Nephron (organoid): ENCODE results near the gene MTARC2.

Experiments used
- H3K27ac Mint-ChIP-seq, 3 experiments: 2 replicates each; pipeline ENCODE4 v1.8.0; 2020; ENCODE audit warnings: mixed read lengths in 3 of 3, mild to moderate bottlenecking in 2 of 3, moderate library complexity in 1 of 3
- H3K27me3 Mint-ChIP-seq: 2 replicates; pipeline ENCODE4 v1.8.0; 2021; ENCODE audit warnings: low read depth, mild to moderate bottlenecking, moderate library complexity, mixed read lengths
- H3K36me3 Mint-ChIP-seq: 2 replicates; pipeline ENCODE4 v1.8.0; 2020; ENCODE audit warnings: low read depth, mixed read lengths
- H3K4me1 Mint-ChIP-seq: 2 replicates; pipeline ENCODE4 v1.8.0; 2020; ENCODE audit warnings: mixed read lengths
- H3K4me3 Mint-ChIP-seq, 3 experiments: 2 replicates each; pipeline ENCODE4 v1.8.0; 2020; ENCODE audit warnings: mild to moderate bottlenecking in 3 of 3, mixed read lengths in 3 of 3, moderate library complexity in 2 of 3
- H3K9me3 Mint-ChIP-seq: 2 replicates; pipeline ENCODE4 v1.8.0; 2020; ENCODE audit warnings: mixed read lengths
- TF ChIP-seq, protein P1 (sequence below), 3 experiments: fragments of 200-600 bp; sonication (generic); IDR thresholded peaks; one replicate each; pipeline ENCODE4 v1.5.0; 2021; ENCODE audit warnings: antibody characterized with exemption in 3 of 3; ENCODE audit not compliant: unreplicated experiment in 3 of 3

MTARC2 gene

DNA sequence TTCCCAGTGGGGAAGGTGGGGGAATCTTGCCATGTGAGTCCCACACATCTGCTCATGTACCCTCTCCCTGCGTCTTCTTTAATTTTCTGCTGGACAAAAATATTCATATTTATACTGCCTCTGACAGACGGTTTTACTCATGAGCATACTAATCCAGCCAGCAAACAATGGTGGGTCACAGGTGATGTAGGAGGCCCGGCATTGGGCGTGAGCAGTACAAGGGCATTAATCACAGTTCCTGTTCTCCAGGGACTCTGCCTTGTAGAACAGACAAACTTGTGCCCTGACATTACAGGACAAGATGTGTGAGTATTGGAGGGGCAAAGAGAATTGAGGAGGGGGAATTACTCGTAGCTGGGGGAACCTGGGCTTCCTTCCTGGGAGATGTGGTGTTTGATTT, 63.6 kb downstream of the MTARC2 start:
- H3K4me3 Mint-ChIP-seq, result no peak overlapping the region
- H3K4me1 Mint-ChIP-seq, result peaks cover 30% of the 10 kb centered on the region
- TF ChIP-seq, protein P1, sequence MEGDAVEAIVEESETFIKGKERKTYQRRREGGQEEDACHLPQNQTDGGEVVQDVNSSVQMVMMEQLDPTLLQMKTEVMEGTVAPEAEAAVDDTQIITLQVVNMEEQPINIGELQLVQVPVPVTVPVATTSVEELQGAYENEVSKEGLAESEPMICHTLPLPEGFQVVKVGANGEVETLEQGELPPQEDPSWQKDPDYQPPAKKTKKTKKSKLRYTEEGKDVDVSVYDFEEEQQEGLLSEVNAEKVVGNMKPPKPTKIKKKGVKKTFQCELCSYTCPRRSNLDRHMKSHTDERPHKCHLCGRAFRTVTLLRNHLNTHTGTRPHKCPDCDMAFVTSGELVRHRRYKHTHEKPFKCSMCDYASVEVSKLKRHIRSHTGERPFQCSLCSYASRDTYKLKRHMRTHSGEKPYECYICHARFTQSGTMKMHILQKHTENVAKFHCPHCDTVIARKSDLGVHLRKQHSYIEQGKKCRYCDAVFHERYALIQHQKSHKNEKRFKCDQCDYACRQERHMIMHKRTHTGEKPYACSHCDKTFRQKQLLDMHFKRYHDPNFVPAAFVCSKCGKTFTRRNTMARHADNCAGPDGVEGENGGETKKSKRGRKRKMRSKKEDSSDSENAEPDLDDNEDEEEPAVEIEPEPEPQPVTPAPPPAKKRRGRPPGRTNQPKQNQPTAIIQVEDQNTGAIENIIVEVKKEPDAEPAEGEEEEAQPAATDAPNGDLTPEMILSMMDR (IDR thresholded peaks at IDR 0.05; ENCODE audit: unreplicated experiment in 3 of 3), result no peak
- no peak overlapping the region for H3K27ac Mint-ChIP-seq
- H3K27me3 Mint-ChIP-seq, result peaks cover 38% of the 10 kb centered on the region
- no peaks in the 10 kb centered on the region for H3K9me3 Mint-ChIP-seq
- peaks cover 14% of the 10 kb centered on the region for H3K36me3 Mint-ChIP-seq

- Mint-ChIP-seq H3K4me3 (no peak overlapping the region), H3K4me1 (peaks cover 30% of the 10 kb centered on the region), H3K9me3 (no peaks in the 10 kb centered on the region), H3K36me3 (peaks cover 14% of the 10 kb centered on the region), H3K27ac (no peak overlapping the region), H3K27me3 (peaks cover 37% of the 10 kb centered on the region)
- TF ChIP-seq, protein P1 (IDR thresholded peaks at IDR 0.05; ENCODE audit: unreplicated experiment in 3 of 3), result no peak
Measured at GRCh38 chr1:220812308-220812707, 64.2 kb downstream of the MTARC2 start.

DNA sequence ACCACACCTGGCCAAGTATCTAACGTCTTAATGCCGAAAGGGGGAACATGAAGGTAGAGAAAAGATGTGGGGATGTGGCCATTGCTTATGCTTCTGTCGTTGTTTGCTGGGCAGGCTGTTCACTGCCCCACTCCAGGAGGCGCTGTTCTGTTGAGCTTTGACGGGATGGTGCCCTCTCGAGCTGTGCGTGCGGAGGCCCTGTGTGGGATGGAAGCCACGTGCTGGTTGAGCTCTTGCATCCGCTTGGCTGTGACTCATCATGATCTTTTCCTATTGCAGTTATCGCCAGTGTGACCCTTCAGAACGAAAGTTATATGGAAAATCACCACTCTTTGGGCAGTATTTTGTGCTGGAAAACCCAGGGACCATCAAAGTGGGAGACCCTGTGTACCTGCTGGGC, 64.9 kb downstream of the MTARC2 start:
- H3K4me3 Mint-ChIP-seq, result no peak overlapping the region
- H3K27ac Mint-ChIP-seq, result no peak overlapping the region
- peaks cover 34% of the 10 kb centered on the region for H3K27me3 Mint-ChIP-seq
- no peaks in the 10 kb centered on the region for H3K9me3 Mint-ChIP-seq
- TF ChIP-seq, protein P1 (IDR thresholded peaks at IDR 0.05; ENCODE audit: unreplicated experiment in 3 of 3), result no peak
- peaks cover 24% of the 10 kb centered on the region for H3K4me1 Mint-ChIP-seq
- peaks cover 17% of the 10 kb centered on the region for H3K36me3 Mint-ChIP-seq

DNA sequence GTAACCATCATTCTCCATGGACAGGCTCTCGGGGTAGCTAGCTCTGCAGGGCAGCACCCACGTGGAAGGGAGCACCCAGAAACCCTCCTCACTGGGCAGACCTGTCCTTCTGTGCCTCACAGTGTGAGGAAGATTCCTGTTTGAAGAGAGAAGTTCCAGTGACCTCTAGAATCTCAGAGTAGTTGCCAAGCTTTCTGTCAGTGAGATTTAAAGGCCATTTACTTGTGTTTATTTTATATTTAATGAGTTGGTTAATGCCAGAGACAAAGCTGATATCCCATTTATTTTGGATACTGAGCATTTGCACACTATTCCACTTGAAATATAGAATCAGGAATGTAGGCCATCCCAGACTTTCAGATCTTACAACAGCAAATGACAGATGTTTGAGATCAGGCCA, 67.3 kb downstream of the MTARC2 start:
- Mint-ChIP-seq H3K4me3 (no peak overlapping the region), H3K27me3 (peaks cover 23% of the 10 kb centered on the region), H3K27ac (no peak overlapping the region), H3K4me1 (peaks cover 12% of the 10 kb centered on the region), H3K36me3 (peaks cover 17% of the 10 kb centered on the region), H3K9me3 (no peaks in the 10 kb centered on the region)
- TF ChIP-seq, protein P1 (IDR thresholded peaks at IDR 0.05; ENCODE audit: unreplicated experiment in 3 of 3), result no peak

DNA sequence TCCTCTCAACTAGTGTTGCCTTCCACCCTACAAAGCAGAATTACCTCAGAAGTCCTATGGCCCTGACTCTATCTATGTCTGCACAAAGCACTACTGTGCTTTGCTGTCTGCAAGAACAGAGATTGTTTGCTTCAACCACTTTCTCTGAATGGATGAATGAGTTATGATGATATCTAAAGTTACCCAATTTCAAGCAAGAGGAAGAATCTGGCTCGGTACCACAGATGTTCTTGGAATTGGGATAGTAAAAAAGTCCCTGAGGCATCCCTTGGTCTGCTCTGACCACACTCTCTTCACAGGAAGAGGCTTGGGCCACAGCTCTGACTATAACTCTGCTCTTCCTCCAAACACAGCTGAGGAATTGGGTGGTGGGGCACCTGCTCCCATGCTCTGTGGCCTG, 69.8 kb downstream of the MTARC2 start:
- Mint-ChIP-seq H3K4me1 (peaks cover 6% of the 10 kb centered on the region), H3K36me3 (peaks cover 9% of the 10 kb centered on the region), H3K9me3 (no peaks in the 10 kb centered on the region), H3K27me3 (peaks cover 13% of the 10 kb centered on the region), H3K4me3 (no peak overlapping the region), H3K27ac (no peak overlapping the region)
- TF ChIP-seq, protein P1 (IDR thresholded peaks at IDR 0.05; ENCODE audit: unreplicated experiment in 3 of 3), result no peak

GRCh38 chr1:220818421-220819173, 70.5 kb downstream of the MTARC2 start:
- Mint-ChIP-seq H3K4me3 (no peak overlapping the region), H3K36me3 (peaks cover 3% of the 10 kb centered on the region), H3K27me3 (peaks cover 17% of the 10 kb centered on the region), H3K9me3 (no peaks in the 10 kb centered on the region), H3K4me1 (peaks cover 6% of the 10 kb centered on the region), H3K27ac (peak overlapping the region in 1 of 3 experiments; percentile 44)
- TF ChIP-seq, protein P1 (IDR thresholded peaks at IDR 0.05; ENCODE audit: unreplicated experiment in 3 of 3), result no peak
